GM18517 (cell line): ENCODE results near the gene FSD2.

Experiments
- ATAC-seq: cut with Tn5 transposase; IDR thresholded peaks from one replicate; pipeline ENCODE4 v1.9.1; 2021; ENCODE audit warnings: mild to moderate bottlenecking, moderate library complexity; ENCODE audit not compliant: unreplicated experiment

FSD2 gene

GRCh38 chr15:82805994-82806406 is at the start of gene FSD2:
FSD2 (minus strand) TSS chr15:82806069; CDS start chr15:82787390, 18,679 bp downstream.
- peak; percentile 49 for ATAC-seq

- ATAC-seq: no peak
Observed at GRCh38 chr15:82854554-82854953, 48.7 kb upstream of the FSD2 start.

GRCh38 chr15:82852941-82853561 is 47.2 kb upstream of the FSD2 start:
- no peak for ATAC-seq

GRCh38 chr15:82851981-82852511 is 46.2 kb upstream of the FSD2 start:
- ATAC-seq: no peak

- no peak for ATAC-seq
Observed at GRCh38 chr15:82851306-82851850, 45.5 kb upstream of the FSD2 start.

- no peak for ATAC-seq
Observed at GRCh38 chr15:82850731-82851130, 44.9 kb upstream of the FSD2 start.

GRCh38 chr15:82849556-82850512 is 44.0 kb upstream of the FSD2 start:
- no peak for ATAC-seq

GRCh38 chr15:82848241-82848993 is 42.5 kb upstream of the FSD2 start:
- no peak for ATAC-seq

GRCh38 chr15:82847703-82848102 is 41.8 kb upstream of the FSD2 start:
- ATAC-seq: no peak

- no peak for ATAC-seq
Observed at GRCh38 chr15:82846621-82847020, 40.8 kb upstream of the FSD2 start.

- no peak for ATAC-seq
Observed at GRCh38 chr15:82845686-82846085, 39.8 kb upstream of the FSD2 start.

- no peak for ATAC-seq
Observed at GRCh38 chr15:82843566-82843965, 37.7 kb upstream of the FSD2 start.

- no peak for ATAC-seq
Observed at GRCh38 chr15:82840166-82840565, 34.3 kb upstream of the FSD2 start.

- ATAC-seq: no peak
Observed at GRCh38 chr15:82839136-82839535, 33.3 kb upstream of the FSD2 start.

- no peak for ATAC-seq
Observed at GRCh38 chr15:82838096-82838735, 32.3 kb upstream of the FSD2 start.

GRCh38 chr15:82835391-82835917 is 29.6 kb upstream of the FSD2 start:
- ATAC-seq: no peak

GRCh38 chr15:82833362-82833682 is 27.5 kb upstream of the FSD2 start:
- no peak for ATAC-seq

- ATAC-seq: peak; percentile 84
Observed at GRCh38 chr15:82832601-82833361, 26.9 kb upstream of the FSD2 start.

GRCh38 chr15:82831894-82832600 is 26.2 kb upstream of the FSD2 start:
- no peak for ATAC-seq
